A673 (cell line): Measurements from ENCODE around the gene POLR3A.

Experiments
- CTCF ChIP-seq: fragments of 300-800, 200-600 bp; sonication (generic); conservative IDR thresholded peaks from 2 replicates; pipeline ENCODE4 v1.5.1; 2017; ENCODE audit warnings: low read depth, mild to moderate bottlenecking, antibody characterized with exemption, low read length, moderate library complexity, mixed read lengths
- EZH2 ChIP-seq: fragments of 200-600 bp; sonication (generic); IDR thresholded peaks from 2 replicates; pipeline ENCODE4 v1.6.1; 2017; ENCODE audit warnings: borderline replicate concordance, low read depth, mild to moderate bottlenecking, mixed read lengths, antibody characterized with exemption, low read length; ENCODE audit not compliant: poor library complexity, severe bottlenecking

GRCh38 chr10:78000956-78001472 lies 28.3 kb downstream of the POLR3A start:
- TF ChIP-seq CTCF = no peak
- TF ChIP-seq EZH2 = no peak
